Breast epithelium (tissue), 3 donors: Measurements from ENCODE around the gene OR2AG2.

Experiments used
- CTCF ChIP-seq, 3 donors: fragments of 450-650 bp; IDR thresholded peaks; one replicate each; pipeline ENCODE4 v1.5.1; 2016 to 2017; ENCODE audit warnings: antibody characterized with exemption in 3 of 3, mild to moderate bottlenecking in 3 of 3, moderate library complexity in 3 of 3
- POLR2AphosphoS5 ChIP-seq, 3 donors: sonication (generic); formaldehyde crosslinking; IDR thresholded peaks; one replicate each; pipeline ENCODE4 v1.6.1; 2017; ENCODE audit warnings: antibody characterized with exemption in 3 of 3

- TF ChIP-seq POLR2AphosphoS5 (IDR thresholded peaks at IDR 0.05) (no peak), CTCF (IDR thresholded peaks at IDR 0.05) (no peak)
These were observed 25.6 kb downstream of the OR2AG2 start for GRCh38 chr11:6746086-6746618.
